Stimulated activated CD4-positive, alpha-beta T cell treated with anti-CD3 and anti-CD28 coated beads, TNF-alpha, amount 100 ng/mL, for 48 hours (primary cell): ENCODE measurements around the gene TSPAN4.

Experiments used
- DNase-seq, 3 donors: peaks; one replicate each; pipeline ENCODE4 v3.0.0-alpha.2; 2020; ENCODE audit warnings: low read depth in 3 of 3

The TSPAN4 gene

DNA sequence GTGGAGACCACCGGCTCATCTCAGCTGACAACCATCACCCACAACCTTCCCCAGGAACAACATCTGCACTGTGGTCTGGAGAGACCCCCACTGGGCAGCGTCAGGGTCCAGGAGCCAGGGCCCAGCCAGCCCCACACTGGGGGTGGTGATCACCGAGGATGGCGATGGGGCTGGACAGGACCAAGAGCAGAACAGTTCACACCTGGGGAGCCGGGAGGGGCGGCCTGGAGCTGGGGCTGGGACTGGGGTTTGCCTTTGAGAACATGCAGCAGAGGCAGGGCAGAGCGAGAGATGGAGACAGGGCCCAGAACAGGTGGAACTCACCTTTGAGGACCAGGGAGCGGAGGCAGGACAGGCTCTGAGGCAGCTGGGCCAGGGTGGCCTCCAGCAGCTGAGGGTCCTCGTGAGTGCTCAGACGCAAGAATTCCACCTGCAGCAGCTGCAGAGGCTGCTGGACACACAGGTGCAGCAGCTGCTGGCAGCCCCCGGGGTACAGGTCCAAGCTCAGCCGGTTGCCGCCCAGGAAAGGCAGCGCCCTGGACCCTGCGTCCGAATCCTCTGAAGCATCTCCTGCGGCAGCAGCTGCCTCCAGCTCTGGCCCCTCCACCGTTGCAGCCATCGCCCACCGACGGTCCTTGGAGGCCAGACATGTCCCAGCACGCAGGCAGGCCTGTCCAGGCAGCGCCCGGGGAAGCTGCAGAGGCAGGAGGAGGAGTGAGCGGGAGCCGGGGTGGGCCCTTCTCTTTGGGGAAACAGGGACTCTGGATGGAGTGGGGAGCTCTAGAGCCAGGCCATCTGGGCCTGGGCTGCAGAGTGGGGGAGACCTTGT, 38.7 kb upstream of the TSPAN4 start:
- DNase-seq = no peak

GRCh38 chr11:804599-804964, 38.1 kb upstream of the TSPAN4 start:
- DNase-seq = no peak

- no peak for DNase-seq
Measured at GRCh38 chr11:808427-809286, 34.0 kb upstream of the TSPAN4 start.

GRCh38 chr11:809287-810039, 33.2 kb upstream of the TSPAN4 start, which contains the start of gene RPLP2:
Gene RPLP2, plus strand, starts transcription at chr11:809967. Its CDS starts 268 bp downstream, at chr11:810235.
- peak; percentile 96 to 97 (median 97) for DNase-seq

DNA sequence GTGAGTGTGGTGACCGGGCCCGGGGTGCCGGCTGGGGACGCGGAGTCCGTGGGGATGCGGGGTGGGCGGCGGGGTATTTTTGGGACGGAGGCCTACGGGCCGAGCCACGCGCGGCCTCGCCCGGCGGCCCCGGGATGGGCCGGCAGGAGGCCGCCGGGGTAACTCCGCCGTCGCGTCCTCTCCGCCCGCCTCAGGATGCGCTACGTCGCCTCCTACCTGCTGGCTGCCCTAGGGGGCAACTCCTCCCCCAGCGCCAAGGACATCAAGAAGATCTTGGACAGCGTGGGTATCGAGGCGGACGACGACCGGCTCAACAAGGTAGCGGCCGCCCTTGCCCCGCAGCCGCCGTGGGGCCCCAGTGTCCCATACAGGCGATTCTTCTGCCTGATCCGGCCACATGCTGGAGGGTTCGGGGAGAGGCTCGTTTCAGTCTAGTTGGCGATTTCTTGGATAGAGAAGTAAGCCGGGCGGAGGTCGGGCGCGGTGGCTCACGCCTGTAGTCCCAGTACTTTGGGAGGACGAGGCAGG, 32.5 kb upstream of the TSPAN4 start:
- DNase-seq = no peak

DNA sequence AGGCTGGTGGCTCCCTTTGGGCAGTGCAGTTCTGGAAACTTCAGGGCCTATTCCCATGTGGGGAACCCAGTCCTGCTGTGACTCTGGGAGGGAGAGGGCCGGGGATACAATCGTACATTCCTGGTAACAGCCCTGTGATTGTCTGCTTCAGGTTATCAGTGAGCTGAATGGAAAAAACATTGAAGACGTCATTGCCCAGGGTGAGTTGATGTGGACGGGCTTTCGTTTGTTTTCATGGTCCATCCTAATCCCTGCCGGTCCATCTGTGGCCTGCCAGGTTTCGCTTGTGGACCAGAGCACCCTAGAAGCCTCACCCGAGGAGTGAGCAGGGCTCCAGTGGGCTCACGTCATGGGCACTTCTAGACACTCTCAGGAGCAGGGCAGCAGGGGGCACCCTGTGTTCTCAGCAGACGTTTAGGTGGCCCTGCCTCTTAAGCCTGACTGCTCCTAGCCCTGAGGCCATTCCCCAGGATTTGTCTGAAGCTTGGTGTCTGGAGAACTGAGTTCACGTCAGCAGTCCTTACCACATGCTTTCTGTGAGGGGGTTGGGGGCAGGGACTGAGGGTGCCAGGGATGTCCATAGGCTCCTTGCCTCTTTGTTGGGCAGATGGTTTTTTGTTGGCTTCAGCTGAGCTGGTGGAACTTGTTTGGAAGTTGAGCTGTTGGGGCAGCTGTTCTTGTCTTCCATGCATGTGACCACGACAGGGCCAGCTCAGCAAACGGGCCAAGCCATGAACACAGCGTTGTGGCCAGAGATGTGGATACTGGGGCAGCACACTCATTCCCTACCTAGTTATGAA, 31.0 kb upstream of the TSPAN4 start:
- DNase-seq = no peak

DNA sequence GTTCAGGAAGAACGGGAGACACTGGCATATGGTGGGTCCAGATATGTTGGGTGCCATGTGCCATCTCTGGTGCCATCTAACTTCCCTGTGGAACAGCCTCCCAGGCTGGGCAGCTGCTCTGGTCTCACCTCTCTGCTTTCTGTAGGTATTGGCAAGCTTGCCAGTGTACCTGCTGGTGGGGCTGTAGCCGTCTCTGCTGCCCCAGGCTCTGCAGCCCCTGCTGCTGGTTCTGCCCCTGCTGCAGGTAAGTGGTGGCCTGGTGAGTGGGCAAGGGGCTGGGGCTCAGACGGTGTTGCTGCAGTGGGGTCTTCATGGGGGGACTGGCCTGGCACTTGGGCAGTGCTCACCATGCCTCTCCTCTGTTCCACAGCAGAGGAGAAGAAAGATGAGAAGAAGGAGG, 30.3 kb upstream of the TSPAN4 start:
- DNase-seq = no peak

GRCh38 chr11:813072-813455, 29.6 kb upstream of the TSPAN4 start:
- DNase-seq = no peak

- no peak for DNase-seq
Measured at GRCh38 chr11:813456-814096, 29.1 kb upstream of the TSPAN4 start.

DNA sequence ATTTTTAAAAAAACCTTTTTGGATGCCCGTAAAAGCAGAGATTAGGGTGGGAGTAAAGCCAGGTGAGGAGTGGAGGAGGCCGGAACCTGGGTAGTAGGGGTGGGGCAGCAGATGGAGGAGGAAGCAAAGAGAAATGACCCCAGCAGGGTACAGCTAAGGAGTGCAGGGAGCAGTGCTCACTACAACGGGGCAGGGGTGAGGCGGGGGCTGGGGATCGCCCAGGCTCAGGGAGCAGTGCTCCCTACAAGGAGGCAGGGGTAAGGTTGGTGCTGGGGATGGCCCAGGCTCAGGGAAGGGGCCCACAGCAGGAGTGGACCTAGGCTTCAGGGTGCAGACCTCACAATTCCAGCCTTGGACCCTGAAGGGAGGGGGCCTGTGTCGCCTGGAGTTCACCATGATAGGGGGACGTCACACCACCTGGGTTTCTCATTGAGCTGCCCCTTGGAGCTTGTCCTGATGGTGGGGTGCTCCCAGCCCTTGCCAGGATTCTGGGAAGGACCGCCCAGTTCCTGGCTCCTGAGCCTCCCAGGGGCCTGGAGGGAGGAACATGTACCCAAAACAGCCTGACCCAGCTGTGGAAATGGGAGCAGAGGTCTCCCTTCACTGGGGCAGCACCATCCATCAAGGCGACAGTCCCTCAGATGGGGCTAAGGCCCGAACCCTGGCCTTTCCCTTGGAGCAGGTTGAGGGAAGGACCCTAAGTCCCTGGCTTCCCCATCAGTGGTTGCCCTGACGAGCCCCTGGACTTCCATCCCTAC, 26.8 kb upstream of the TSPAN4 start:
- no peak for DNase-seq

DNA sequence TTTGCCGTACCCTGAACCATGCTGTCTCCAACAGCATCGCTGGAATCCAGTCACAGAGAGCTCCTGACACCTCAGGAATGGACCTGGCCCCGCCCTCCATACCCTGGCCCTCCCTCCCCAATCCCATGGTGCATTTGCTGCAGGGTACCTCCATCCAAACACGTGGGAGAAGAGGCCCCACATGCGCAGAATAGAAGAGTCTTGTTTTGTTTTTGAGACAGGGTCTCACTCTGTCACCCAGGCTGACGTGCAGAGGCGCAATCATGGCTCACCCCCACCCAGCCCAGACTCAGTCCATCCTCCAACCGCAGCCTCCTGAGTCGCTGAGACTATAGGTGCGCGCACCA, 26.2 kb upstream of the TSPAN4 start:
- no peak for DNase-seq

DNA sequence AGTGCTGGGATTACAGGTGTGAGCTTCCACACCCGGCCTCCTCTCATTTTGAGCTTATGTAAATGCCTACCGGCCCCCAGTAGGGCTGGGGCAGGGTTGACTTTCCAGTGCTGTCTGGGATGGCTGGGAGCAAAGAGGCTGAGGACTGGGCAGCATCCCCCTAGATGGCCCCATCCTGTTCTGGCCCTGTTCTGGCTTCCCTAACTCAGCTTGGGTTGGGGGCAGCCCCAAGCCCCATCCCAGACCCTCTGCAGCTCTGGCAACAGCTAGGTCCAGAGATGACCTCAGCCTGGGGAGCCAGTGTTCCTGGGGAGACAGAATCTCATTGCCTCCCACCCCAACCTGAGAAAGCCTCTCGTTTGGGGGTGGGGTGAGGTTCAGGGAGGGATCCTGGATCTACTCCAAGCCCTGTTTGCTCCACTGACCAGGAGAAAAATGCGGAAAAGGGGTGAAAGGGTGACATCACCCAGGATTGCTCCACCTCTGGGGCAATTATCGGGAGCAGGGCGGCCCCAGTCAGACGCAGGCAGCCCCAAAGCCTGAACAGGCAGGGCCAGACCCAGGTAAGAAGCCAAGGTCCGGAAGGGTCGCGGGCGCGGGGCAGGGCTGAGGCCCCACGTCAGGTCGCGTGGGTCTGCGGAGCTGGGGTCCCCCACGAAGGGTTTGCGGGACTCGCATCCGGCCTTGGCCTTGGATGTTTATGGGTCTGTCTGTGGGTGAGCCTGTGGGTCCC, 24.1 kb upstream of the TSPAN4 start, which contains the start of gene PNPLA2:
Gene PNPLA2, plus strand, starts transcription at position 519 of the 733 bp plus-strand sequence. CDS start 805 bp downstream, outside the sequence.
- no peak for DNase-seq

- peak; percentile 81 to 93 (median 81) for DNase-seq
Measured at GRCh38 chr11:819129-819931, 23.3 kb upstream of the TSPAN4 start.

DNA sequence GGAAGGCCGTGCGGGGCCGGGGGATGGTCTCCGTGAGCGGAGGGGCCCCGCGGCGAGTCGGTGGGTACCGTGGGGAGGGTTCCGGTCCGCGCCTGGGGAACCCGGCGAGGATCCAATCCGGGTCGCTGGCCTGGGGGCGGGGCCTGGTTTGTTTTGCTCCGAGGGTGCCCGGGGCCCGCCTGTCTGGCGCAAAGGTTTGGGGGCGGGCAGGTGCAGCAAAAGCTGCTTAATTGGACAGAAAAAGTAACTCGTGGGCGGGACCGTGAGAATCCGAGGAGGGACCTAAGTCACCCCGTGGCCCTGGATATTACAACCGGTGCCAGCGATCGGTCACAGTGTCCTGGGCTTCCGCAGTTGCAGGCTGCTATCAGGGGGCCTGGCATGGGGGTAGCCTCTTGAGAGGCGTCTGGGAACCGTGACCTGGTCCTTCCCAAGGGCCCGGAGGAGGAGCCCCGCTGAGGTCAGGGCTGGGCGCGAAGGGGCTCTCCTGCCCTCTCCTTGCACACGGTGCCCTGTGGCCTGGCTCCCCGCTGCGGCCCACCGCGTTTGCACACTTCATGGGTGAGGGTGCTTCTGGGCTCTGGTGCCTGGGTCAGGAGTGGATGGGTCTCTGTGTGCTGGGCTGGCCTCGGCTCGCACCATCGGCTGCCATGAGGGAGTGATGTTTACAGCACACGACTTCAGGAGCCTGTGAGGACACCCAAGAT, 22.6 kb upstream of the TSPAN4 start:
- peak; percentile 76 to 95 (median 88) for DNase-seq

DNA sequence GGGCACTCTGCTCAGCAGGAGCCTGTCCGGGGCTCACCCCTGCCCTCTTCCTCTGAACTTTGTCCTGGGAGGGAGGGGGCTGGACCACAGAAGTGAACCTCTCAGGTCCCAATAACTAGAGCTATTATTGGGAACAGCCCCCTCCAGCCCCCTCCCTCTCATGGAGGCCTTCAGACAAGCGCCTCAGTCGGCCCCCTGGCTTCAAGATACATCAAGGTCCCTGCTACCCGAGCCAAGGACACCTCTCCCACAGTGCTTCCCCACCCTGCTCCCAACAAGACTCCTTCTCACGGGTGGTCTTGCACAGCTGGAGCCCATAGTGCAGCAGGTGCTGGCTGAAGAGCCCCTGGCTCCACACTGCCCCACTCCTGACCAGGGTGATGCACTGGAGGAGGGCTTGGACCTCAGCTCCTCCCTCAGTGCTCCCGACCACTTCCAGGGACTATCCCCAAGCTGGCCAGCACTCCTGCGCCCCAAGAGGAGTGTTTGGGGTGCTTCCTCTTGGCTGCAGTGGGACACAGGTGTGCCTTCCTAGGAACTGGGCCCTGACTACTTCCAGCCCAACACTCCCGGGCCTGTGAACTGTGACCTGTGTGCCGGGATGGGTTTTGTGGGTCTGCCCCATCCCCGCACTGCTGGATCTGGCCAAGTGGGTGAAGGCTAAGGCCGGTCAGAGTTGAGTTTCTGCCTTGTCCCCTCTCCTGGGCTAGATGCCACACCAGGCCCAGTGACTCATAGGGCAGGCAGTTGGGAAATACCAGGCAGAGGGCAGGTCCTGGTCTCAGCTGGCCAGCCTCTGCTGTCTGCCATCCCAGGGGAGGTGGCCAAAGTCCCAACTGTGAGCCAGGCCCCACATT, 21.8 kb upstream of the TSPAN4 start:
- no peak for DNase-seq

DNA sequence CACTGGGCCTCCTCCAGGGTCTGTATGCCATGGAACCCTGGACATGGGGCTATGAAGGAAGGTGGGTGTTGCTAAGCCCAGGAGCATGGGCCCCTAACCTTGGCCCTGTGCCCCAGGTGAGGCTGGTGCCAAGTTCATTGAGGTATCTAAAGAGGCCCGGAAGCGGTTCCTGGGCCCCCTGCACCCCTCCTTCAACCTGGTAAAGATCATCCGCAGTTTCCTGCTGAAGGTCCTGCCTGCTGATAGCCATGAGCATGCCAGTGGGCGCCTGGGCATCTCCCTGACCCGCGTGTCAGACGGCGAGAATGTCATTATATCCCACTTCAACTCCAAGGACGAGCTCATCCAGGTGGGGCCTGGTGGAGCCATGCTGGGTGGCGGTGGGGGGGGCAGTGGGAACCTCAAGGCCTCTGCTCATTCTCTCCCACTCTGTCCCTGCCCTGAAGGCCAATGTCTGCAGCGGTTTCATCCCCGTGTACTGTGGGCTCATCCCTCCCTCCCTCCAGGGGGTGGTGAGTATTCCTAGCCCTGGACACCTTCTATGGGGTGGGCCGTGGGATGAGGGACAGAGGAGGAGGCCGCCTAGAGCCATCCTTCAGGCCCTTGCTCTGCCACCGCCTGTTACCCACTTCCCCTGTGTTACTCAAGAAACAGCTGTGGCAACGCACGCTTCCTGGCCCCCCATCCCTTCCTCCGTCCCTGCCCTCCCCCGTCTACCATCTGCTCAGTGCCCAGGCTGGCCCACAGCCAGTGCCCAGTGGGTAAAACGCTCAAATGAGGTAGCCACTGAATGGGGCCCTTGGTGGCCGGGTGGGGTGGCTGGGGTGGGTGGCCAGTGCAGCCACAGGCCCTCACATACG, 20.9 kb upstream of the TSPAN4 start:
- DNase-seq = no peak
